HG02938 (cell line): ENCODE results near the gene APOM.

ENCODE experiments used
- ATAC-seq: cut with Tn5 transposase; IDR thresholded peaks from one replicate; pipeline ENCODE4 v1.9.1; 2021; ENCODE audit warnings: mild to moderate bottlenecking, moderate library complexity; ENCODE audit not compliant: unreplicated experiment

APOM gene

DNA sequence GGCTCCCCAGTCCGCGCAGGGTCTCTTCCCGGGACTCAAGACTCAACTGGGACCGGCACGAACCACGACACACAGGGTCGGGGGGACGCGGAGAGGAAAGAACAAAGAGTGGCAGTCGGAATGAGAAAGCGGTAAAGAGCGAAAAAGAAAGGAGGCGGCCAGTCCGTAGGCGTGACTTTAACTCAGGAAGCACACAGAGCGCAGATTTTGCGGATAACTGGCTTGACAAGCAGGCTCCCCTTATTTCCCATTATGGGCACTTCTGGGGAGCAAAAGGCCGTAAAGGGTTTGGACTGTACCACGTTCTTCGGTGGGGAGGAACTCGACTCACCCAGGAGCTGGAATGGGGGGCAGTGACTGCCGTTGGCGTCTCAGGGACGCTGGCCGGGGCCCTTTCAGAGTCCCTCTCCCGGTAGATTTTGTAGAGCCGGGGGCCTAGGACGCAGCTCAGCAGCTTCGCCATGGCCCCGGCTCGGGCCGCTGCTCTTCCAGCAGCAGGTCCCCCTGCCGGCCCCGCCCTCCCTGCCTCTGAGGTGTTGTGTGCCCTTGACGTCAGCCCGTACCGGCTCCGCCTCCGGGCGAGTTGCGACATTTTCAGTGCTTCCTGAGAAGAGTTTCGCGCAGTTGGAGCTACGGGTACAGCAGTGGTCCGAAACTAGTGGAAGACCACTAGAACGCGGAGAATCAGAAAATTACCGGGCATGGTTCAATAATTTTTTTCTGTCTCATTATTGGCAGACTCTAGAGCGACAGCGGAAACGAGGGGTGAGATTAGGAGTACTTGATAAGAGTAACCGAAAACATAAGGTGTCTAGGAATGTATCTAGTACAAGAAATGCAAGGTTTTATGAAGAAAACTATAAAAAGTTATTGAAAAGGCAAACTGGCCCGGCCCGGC lies 47.4 kb downstream of the APOM start, which contains the start of gene ABHD16A:
TSS of gene ABHD16A (minus strand) at position 506 of the 898 bp plus-strand sequence. CDS start at position 463, 43 bp downstream.
- ATAC-seq, result peak; percentile 62

DNA sequence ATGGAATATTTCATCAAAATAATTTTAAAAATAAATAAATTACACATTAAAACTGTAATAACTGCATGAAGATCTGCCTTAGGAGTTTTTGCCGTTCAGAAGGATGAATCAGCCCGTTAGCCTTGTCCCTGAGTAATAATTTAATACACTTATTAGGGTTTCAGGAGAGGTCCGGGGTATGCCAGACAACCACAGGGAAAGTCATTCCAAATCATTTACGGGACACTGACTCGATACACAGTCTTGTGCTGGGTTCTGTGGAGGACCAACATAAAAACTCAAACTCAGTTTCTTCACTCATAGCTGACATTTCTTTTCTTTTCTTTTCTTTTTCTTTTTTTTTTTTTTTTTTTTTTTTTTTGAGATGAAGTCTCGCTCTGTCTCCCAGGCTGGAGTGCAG lies 50.2 kb downstream of the APOM start:
- ATAC-seq, result no peak

DNA sequence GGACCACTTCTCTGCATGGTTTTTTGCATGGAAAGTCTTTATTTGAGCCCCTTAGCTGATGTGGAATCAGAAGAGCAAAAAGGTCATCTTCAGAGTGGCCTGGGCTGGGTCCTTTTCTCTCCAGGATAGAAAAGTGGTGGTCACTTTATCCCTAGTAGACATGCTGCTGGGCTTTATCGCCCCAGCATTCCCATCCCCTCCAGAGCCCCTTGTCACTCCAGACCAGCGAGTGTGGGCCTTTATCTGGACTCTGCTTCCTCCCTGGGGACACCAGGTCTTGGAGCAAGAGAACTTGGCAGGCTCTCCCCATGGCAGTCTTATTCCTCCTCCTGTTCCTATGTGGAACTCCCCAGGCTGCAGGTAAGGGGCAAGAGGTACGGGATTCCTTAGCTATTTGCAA lies 50.9 kb downstream of the APOM start, which contains the start of gene LY6G6F:
TSS of gene LY6G6F (plus strand) at position 268 of the 400 bp plus-strand sequence. CDS start at position 309, 41 bp downstream.
- no peak for ATAC-seq

DNA sequence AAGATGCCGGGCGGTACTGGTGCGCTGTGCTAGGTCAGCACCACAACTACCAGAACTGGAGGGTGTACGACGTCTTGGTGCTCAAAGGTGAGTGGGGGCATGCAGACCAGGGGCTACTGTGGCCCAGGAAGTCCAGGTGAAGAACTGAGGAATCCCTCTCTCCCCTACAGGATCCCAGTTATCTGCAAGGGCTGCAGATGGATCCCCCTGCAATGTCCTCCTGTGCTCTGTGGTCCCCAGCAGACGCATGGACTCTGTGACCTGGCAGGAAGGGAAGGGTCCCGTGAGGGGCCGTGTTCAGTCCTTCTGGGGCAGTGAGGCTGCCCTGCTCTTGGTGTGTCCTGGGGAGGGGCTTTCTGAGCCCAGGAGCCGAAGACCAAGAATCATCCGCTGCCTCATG lies 52.0 kb downstream of the APOM start:
- no peak for ATAC-seq
